ENCODE results near the gene SDS.

The SDS gene

DNA sequence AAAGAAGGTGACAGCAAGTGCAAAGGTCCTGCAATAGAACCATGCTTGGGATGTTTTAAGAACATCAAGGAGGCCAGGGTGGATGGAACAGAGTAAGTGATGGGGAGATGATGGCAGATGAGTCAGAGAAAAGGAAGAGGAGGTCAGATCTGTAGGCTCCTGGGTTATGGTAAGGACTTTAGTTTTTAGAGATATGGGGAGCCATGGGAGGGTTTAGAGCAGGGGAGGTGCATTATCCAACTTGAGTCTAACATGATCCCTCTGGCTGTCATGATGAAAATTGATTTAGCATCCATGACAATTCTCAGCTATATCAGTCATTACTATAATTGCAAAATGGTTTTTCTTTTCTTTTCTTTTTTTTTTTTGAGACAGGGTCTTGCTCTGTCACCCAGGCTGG is 52.6 kb downstream of the SDS start:
- no peak for DNase-seq (ENCODE audit: low read depth in 2 of 2)
- TF ChIP-seq, protein P1, sequence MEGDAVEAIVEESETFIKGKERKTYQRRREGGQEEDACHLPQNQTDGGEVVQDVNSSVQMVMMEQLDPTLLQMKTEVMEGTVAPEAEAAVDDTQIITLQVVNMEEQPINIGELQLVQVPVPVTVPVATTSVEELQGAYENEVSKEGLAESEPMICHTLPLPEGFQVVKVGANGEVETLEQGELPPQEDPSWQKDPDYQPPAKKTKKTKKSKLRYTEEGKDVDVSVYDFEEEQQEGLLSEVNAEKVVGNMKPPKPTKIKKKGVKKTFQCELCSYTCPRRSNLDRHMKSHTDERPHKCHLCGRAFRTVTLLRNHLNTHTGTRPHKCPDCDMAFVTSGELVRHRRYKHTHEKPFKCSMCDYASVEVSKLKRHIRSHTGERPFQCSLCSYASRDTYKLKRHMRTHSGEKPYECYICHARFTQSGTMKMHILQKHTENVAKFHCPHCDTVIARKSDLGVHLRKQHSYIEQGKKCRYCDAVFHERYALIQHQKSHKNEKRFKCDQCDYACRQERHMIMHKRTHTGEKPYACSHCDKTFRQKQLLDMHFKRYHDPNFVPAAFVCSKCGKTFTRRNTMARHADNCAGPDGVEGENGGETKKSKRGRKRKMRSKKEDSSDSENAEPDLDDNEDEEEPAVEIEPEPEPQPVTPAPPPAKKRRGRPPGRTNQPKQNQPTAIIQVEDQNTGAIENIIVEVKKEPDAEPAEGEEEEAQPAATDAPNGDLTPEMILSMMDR (IDR thresholded peaks at IDR 0.05; ENCODE audit: low read depth, low read length): no peak
- no peak overlapping the region for H3K4me3 ChIP-seq (replicated peaks in 1 of 2; ENCODE audit: low read depth in 2 of 2, low read length in 2 of 2)

DNA sequence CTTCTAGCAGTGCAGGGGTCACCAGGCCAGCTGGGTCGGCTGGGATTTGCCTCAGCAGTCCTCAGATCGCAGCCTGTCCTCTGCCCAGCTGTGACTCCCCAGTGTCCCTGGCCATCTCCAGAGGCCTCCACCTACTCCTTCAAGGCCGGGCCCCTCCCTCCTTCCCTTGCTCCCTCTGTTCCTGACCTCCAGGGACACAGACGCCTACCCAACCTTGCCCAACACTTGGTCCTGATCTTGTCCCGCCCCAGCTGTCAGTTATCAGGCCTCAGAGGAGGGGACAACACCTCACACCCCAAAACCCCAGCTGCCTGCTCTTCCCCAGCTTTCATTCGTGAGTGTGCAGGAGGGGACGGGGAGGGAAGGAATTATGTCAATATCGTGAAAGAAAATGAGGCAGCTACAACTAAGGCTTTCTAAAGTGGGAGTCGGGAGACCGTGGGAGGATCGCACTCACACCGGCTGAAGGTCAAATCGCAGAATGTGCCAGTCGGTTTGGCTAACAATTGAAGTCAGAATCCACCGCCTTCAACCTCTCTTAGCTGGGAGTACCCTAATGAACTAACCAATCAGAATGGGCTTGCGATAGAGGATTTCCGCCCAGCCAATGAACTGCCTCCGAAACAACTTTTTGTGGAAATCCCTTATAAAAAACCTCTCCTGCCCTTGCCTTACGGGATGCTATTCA is 54.7 kb downstream of the SDS start:
- DNase-seq (ENCODE audit: low read depth in 2 of 2): no peak
- H3K4me3 ChIP-seq (replicated peaks in 1 of 2; ENCODE audit: low read depth in 2 of 2, low read length in 2 of 2): no peak overlapping the region
- TF ChIP-seq, protein P1 (IDR thresholded peaks at IDR 0.05; ENCODE audit: low read depth, low read length): no peak

DNA sequence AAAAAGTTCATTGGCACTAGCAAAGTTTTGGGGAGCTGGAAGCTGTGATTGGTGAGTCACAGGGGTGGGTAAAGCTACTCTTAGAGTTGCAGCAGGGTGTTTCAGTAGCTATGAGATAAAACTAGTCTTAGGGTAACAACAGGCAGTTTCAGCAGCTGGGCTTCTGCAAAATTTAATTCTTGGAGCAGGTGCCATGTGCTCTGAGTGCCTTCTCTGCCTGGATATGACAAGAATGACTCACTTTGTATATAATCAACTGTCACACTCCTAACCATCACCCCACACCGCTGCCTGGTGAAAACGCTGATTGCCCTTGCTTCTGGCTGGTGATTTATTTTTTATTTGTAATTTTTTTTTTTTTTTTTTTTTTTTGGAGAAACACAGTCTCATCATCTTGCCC is 55.8 kb downstream of the SDS start:
- TF ChIP-seq, protein P1 (IDR thresholded peaks at IDR 0.05; ENCODE audit: low read depth, low read length): no peak
- H3K4me3 ChIP-seq (replicated peaks in 1 of 2; ENCODE audit: low read depth in 2 of 2, low read length in 2 of 2): no peak overlapping the region
- DNase-seq (ENCODE audit: low read depth in 2 of 2): no peak

DNA sequence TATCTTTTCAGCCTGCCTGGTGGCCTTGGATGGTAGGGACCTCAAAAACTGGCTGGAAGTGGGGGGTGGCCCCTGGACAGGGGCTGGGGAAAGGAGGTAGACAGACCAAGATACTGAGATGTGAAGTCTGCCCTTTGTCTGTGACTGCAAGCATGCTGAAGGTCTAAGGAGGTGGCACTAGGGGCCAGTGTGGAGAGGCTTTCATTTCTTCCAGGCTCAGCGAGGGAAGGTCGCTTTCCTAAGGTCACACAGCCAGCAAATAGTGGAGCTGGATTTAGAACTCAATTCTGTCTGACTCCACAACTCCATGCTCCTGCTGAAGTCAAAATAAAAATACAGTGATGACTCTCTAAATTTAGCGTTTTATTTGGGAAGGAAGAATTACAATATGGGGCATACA is 56.6 kb downstream of the SDS start:
- DNase-seq (ENCODE audit: low read depth in 2 of 2): no peak
- TF ChIP-seq, protein P1 (IDR thresholded peaks at IDR 0.05; ENCODE audit: low read depth, low read length): no peak
- H3K4me3 ChIP-seq (replicated peaks in 1 of 2; ENCODE audit: low read depth in 2 of 2, low read length in 2 of 2): no peak overlapping the region

DNA sequence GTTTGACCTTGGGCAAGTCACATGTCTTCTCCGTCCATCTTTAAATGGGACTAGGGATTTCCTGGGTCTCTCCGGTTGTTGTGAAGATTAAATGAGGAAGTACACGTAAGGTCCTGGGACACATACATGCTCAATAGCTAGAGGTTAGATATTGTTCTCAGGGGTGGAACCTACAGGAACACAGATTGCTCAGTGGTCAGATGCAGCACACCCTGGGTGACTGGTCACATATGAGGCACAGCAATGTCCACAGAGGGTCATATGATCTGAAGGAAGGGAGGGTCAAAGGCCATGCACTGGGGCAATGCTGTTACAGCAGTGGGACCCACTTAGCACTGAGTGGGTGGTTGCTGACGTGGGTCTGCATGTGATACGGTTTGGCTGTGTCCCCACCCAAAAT is 57.3 kb downstream of the SDS start:
- H3K4me3 ChIP-seq (replicated peaks in 1 of 2; ENCODE audit: low read depth in 2 of 2, low read length in 2 of 2): no peak overlapping the region
- TF ChIP-seq, protein P1 (IDR thresholded peaks at IDR 0.05; ENCODE audit: low read depth, low read length): no peak
- DNase-seq (ENCODE audit: low read depth in 2 of 2): no peak

DNA sequence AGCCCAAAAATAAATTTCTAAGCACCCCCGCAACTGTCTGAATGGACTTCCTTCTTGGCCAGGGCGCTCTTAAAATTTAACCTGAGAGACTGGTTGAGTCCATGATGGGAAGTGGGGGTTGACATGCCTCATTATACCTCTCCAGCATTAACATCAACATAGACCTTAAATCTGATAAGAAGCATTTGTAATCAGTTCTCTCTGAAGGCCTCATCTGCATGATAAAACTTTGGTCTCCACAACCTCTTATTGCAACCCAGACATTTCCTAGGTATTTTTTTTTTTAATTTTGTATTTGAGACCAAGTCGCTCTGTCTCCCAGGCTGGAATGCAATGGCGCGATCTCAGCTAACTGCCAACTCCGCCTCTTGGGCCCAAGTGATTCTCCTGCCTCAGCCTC is 58.4 kb downstream of the SDS start:
- TF ChIP-seq, protein P1 (IDR thresholded peaks at IDR 0.05; ENCODE audit: low read depth, low read length): no peak
- no peak overlapping the region for H3K4me3 ChIP-seq (replicated peaks in 1 of 2; ENCODE audit: low read depth in 2 of 2, low read length in 2 of 2)
- DNase-seq (ENCODE audit: low read depth in 2 of 2): no peak
